IMR-90 (cell line): ENCODE data around the gene RAD51B. TPM values are rescaled to one million over a fixed set of nuclear protein-coding genes. Genes with fewer than 3 reads are reported as not detected.
A peak's percentile ranks its signal among the peaks of the same experiment; 100 is the strongest.

Experiments used
- ATAC-seq: fragments of 200-7000 bp; cut with Tn5 transposase; 2 replicates; pipeline ENCODE4 v1.9.1; 2020; ENCODE audit warnings: low read depth, mild to moderate bottlenecking, moderate library complexity
- BruUV-seq: library from RNA; stranded (reverse); fragments of 400-500 nt; replicated peaks from 2 replicates; lab custom pipeline; 2021; lab: Mats Ljungman, UMichigan
- CTCF ChIA-PET: fragments of 300-600 bp; formaldehyde crosslinking; extraction: SDS; loops from one replicate; lab custom pipeline; 2021; ENCODE audit warnings: antibody characterized with exemption; lab: Yijun Ruan, JAX
- POLR2A ChIA-PET: fragments of 300-600 bp; sonication (Branson Sonifier 250); formaldehyde crosslinking; loops from one replicate; lab custom pipeline; 2022; ENCODE audit warnings: antibody characterized with exemption; ENCODE audit not compliant: unreplicated experiment; lab: Charles Lee
- DNase-seq: peaks from one replicate; pipeline ENCODE4 v3.0.0; 2013
- H2AFZ ChIP-seq: replicated peaks from 2 replicates; pipeline ENCODE3; 2013; ENCODE audit warnings: low read length, mild to moderate bottlenecking; ENCODE audit not compliant: poor library complexity
- H2AK5ac ChIP-seq: 2 replicates; pipeline ENCODE4 v1.6.1; 2013; ENCODE audit warnings: low read depth, low read length, inconsistent platforms
- H2AK9ac ChIP-seq: replicated peaks from 2 replicates; pipeline ENCODE3; 2013; ENCODE audit warnings: mild to moderate bottlenecking, low read depth, low read length, moderate library complexity; ENCODE audit not compliant: poor library complexity
- H2BK120ac ChIP-seq: 2 replicates; pipeline ENCODE4 v1.6.1; 2013; ENCODE audit warnings: low read depth, low read length, inconsistent platforms
- H2BK15ac ChIP-seq: 3 replicates; pipeline ENCODE4 v1.6.1; 2013; ENCODE audit warnings: low read depth, low read length, inconsistent platforms
- H2BK20ac ChIP-seq: 2 replicates; pipeline ENCODE4 v1.6.1; 2013; ENCODE audit warnings: low read depth, mild to moderate bottlenecking, inconsistent platforms, low read length, moderate library complexity
- H2BK5ac ChIP-seq: 2 replicates; pipeline ENCODE4 v1.6.1; 2013; ENCODE audit warnings: mild to moderate bottlenecking, low read depth, low read length, inconsistent platforms; ENCODE audit not compliant: poor library complexity, severe bottlenecking
- H3K14ac ChIP-seq: replicated peaks from 2 replicates; pipeline ENCODE4 v1.6.1; 2013; ENCODE audit warnings: low read depth, low read length, inconsistent platforms
- H3K18ac ChIP-seq: 2 replicates; pipeline ENCODE4 v1.6.1; 2013; ENCODE audit warnings: low read depth, low read length, control low read depth
- H3K23ac ChIP-seq: 2 replicates; pipeline ENCODE4 v1.6.1; 2013; ENCODE audit warnings: low read depth, low read length, inconsistent platforms
- H3K27ac ChIP-seq: 2 replicates; pipeline ENCODE4 v1.5.1; 2013; ENCODE audit warnings: mild to moderate bottlenecking, control low read depth, low read length; ENCODE audit not compliant: insufficient read depth
- H3K27me3 ChIP-seq: 2 replicates; pipeline ENCODE4 v1.6.1; 2013; ENCODE audit warnings: low read length; ENCODE audit not compliant: control insufficient read depth, insufficient read depth
- H3K36me3 ChIP-seq: 2 replicates; pipeline ENCODE4 v1.6.1; 2013; ENCODE audit warnings: low read length, mixed read lengths; ENCODE audit not compliant: control insufficient read depth, insufficient read depth
- H3K4ac ChIP-seq: 2 replicates; pipeline ENCODE4 v1.6.1; 2013; ENCODE audit warnings: low read depth, low read length, inconsistent platforms
- H3K4me1 ChIP-seq: 2 replicates; pipeline ENCODE4 v1.6.1; 2013; ENCODE audit warnings: low read length, mixed read lengths; ENCODE audit not compliant: control insufficient read depth, insufficient read depth
- H3K4me2 ChIP-seq: 2 replicates; pipeline ENCODE4 v1.6.1; 2013; ENCODE audit warnings: low read depth, mild to moderate bottlenecking, control low read depth, low read length, moderate library complexity
- H3K4me3 ChIP-seq: 2 replicates; pipeline ENCODE4 v1.5.1; 2013; ENCODE audit warnings: low read depth, mild to moderate bottlenecking, control low read depth, low read length, moderate library complexity; ENCODE audit not compliant: insufficient read depth
- H3K56ac ChIP-seq: 2 replicates; pipeline ENCODE4 v1.6.1; 2013; ENCODE audit warnings: low read length, inconsistent platforms; ENCODE audit not compliant: insufficient read depth; ENCODE audit errors: extremely low read depth
- H3K79me1 ChIP-seq, 2 experiments: 2 replicates each; pipeline ENCODE4 v1.6.1; 2013; ENCODE audit warnings: low read length in 2 of 2, inconsistent platforms in 1 of 2, low read depth in 1 of 2
- H3K9ac ChIP-seq: 2 replicates; pipeline ENCODE4 v1.6.1; 2013; ENCODE audit warnings: low read depth, low read length, control low read depth
- H3K9me1 ChIP-seq: 2 replicates; pipeline ENCODE4 v1.6.1; 2013; ENCODE audit warnings: low read length, inconsistent platforms; ENCODE audit not compliant: insufficient read depth
- H3K9me3 ChIP-seq: 2 replicates; pipeline ENCODE4 v1.6.1; 2013; ENCODE audit warnings: low read length; ENCODE audit not compliant: control insufficient read depth, insufficient read depth
- H4K20me1 ChIP-seq: 2 replicates; pipeline ENCODE4 v1.6.1; 2013; ENCODE audit warnings: low read length, inconsistent platforms; ENCODE audit not compliant: insufficient read depth
- H4K5ac ChIP-seq: 2 replicates; pipeline ENCODE4 v1.6.1; 2013; ENCODE audit warnings: mild to moderate bottlenecking, low read depth, low read length, control low read depth
- H4K8ac ChIP-seq, 2 experiments: 2 replicates each; pipeline ENCODE4 v1.6.1; 2013; ENCODE audit warnings: low read depth in 2 of 2, low read length in 2 of 2, control low read depth in 1 of 2, inconsistent platforms in 1 of 2
- H4K91ac ChIP-seq: 2 replicates; pipeline ENCODE4 v1.6.1; 2013; ENCODE audit warnings: low read depth, low read length, inconsistent platforms; ENCODE audit not compliant: insufficient read depth
- NFE2L2 ChIP-seq: fragments of 150-350 bp; IDR thresholded peaks from 2 replicates; pipeline ENCODE4 v1.6.1; 2016; ENCODE audit warnings: low read depth, mild to moderate bottlenecking, low read length
- WGBS, 2 experiments: methylation state at CpG; one replicate each; pipeline versions ENCODE4 v1.1.5 to v1.1.7; 2013; ENCODE audit warnings: missing lambda C conversion rate in 2 of 2; ENCODE audit not compliant: insufficient read length in 1 of 2; ENCODE audit errors: extremely low coverage in 2 of 2; 5-methylcytosine and 5-hydroxymethylcytosine counted together
- dilution Hi-C: fragments of 300-500 bp; cut with HindIII; formaldehyde crosslinking; loops from one replicate; pipeline ENCODE4 v1.14.3; 2018; ENCODE audit warnings: low sequenced_read_pairs; ENCODE audit not compliant: unreplicated experiment
- in situ Hi-C: fragments of 300-500 bp; cut with MboI; formaldehyde crosslinking; loops from 3 replicates; pipeline ENCODE4 v1.14.3; 2019; ENCODE audit warnings: low sequenced_read_pairs, inconsistent platforms, mixed read lengths
- intact Hi-C: fragments of 100-400 bp; cut with micrococcal nuclease; formaldehyde crosslinking; loops from 2 replicates; pipeline ENCODE4 v1.10.0; 2022
- polyA plus RNA-seq, 3 experiments: library from polyadenylated mRNA; depleted of rRNA; stranded (reverse); fragments of >200 nt; gene quantifications; 2 replicates each; pipeline ENCODE4 v1.2.3, GENCODE V29; 2012; ENCODE audit warnings: low replicate concordance in 1 of 3
- total RNA-seq: library from RNA; depleted of rRNA; stranded (reverse); fragments of >200 nt; gene quantifications from 2 replicates; pipeline ENCODE4 v1.2.3, GENCODE V29; 2012

Gene RAD51B
- total and polyA plus RNA-seq, 2 of the 4 experiments (the other 2 are of a cell fraction) = 5.1 to 18.8 TPM

GRCh38 chr14:68269136-68269927 is 449.8 kb downstream of the RAD51B start:
- intact Hi-C loops (no loop called here), in situ Hi-C loops (no loop called here), dilution Hi-C loops (no loop called here)
- no peak overlapping the region for H4K8ac ChIP-seq
- no peak overlapping the region for H2BK15ac ChIP-seq
- TF ChIP-seq NFE2L2 = no peak
- WGBS, 2 experiments = 45% methylated on average over 3 of the region's 8 CpGs; no CpG with 5 or more reads in 1 of the 2 experiments
- H3K18ac ChIP-seq = no peak overlapping the region
- no peak overlapping the region for H2BK20ac ChIP-seq
- H3K14ac ChIP-seq = peak overlapping the region; percentile 65; the same call in 1 of the 2 replicates
- no peaks in the 10 kb centered on the region for H4K20me1 ChIP-seq
- no peak overlapping the region for H2AK9ac ChIP-seq
- H3K4ac ChIP-seq = peak overlapping the region; percentile 26
- H3K27me3 ChIP-seq = no peaks in the 10 kb centered on the region
- DNase-seq (no peak), ATAC-seq (no peak)
- ChIA-PET CTCF (no interaction called here), POLR2A (no interaction called here)
- H2AFZ ChIP-seq = no peak overlapping the region
- no peaks in the 10 kb centered on the region for H3K9me1 ChIP-seq
- H3K23ac ChIP-seq = no peak overlapping the region
- H3K27ac ChIP-seq = no peak overlapping the region
- peak overlapping the region; percentile 12 for H2AK5ac ChIP-seq
- no peak overlapping the region for H3K4me2 ChIP-seq
- no peaks in the 10 kb centered on the region for H3K36me3 ChIP-seq
- H3K79me1 ChIP-seq = no peaks in the 10 kb centered on the region
- no peak overlapping the region for H4K91ac ChIP-seq
- no peak overlapping the region for H4K5ac ChIP-seq
- no peak overlapping the region for H3K9ac ChIP-seq
- no peaks in the 10 kb centered on the region for H3K9me3 ChIP-seq
- no peak overlapping the region for H2BK120ac ChIP-seq
- BruUV-seq = no TSS peak
- H3K4me1 ChIP-seq = no peaks in the 10 kb centered on the region
- H3K56ac ChIP-seq = no peak overlapping the region
- H2BK5ac ChIP-seq = no peak overlapping the region
- H3K4me3 ChIP-seq = no peak overlapping the region
